ENCODE results near the gene CIB4. TPM values are rescaled to one million over a fixed set of nuclear protein-coding genes. Genes with fewer than 3 reads are reported as not detected.
A peak's percentile ranks its signal among the peaks of the same experiment; 100 is the strongest.

Gene CIB4
- total RNA-seq, 1 experiment from 2014 or later: not detected

DNA sequence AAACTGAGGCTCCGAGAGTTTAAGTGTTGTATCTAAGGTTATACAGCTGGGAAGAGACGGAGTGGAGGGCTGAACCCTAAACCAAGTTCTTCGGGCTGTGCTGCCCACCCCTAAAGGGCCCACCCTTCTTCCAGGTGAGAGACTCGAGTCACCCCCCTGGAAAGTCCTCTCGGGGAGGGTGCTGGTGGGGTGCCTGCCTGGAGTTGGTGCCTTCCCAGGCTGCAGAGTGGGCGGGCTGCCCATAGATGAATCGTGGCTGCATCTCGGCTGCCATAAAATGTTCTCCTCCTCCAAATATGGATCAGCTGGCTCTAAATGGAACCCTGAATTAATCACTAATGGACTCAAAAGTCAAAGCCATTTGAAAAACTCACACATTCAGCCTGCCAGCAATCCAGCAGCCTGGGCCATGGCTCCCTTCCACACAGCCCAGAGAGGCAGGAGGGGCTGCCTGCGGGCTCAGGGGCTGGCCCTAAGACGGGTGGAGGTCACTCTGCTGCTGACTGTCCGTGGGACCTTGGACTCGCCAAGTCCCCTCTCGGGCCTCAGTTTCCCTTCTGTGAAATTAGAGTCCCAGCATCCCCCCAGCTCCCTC, 7.7 kb downstream of the CIB4 start:
- H3K9me3 ChIP-seq: no peaks in the 10 kb centered on the region
- no peak for DNase-seq
- H3K27me3 ChIP-seq: no peaks in the 10 kb centered on the region
- no peaks in the 10 kb centered on the region for H3K36me3 ChIP-seq
- no peak overlapping the region for H3K4me3 ChIP-seq

GRCh38 chr2:26632624-26633185, 8.5 kb downstream of the CIB4 start:
- DNase-seq: no peak
- Histone ChIP-seq H3K9me3 (no peaks in the 10 kb centered on the region), H3K36me3 (no peaks in the 10 kb centered on the region), H3K27me3 (no peaks in the 10 kb centered on the region), H3K4me3 (no peak overlapping the region)

DNA sequence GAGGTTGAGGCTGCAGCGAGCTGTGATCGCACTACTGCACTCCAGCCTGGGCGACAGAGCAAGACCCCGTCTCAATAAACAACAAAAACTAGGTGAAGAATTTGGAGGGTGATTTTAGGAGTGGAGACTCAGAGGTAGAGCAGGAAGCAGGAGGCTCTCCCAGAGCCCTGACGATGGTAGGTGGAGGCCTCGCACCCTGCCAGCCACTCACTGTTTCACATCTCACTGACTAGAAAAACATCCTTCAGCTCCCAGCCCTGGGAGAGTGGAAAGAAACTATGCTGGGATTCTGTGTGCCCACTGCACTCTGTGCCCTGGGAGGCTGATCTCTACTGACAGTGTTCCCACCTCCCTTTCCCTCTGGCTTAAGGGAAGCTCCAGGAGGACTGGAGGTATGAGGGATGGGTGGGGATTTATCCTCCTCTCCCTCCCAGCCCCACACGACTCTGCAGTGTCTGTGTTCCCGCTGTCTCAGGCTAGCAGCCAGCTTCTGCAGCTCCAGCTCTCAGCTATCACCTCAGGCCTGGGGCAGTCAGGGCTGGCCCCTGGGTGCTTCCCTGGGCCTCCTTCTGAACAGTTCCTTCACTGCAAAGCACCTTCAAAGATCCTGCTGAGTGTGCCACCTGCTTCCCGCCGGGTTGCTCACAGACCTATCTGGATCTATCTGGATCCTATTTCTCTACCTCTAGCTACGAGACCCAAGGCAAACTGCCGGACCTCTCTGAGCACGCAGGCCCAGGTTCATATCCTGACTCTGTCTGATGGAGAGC, 9.6 kb downstream of the CIB4 start:
- Histone ChIP-seq H3K4me3 (no peak overlapping the region), H3K27me3 (no peaks in the 10 kb centered on the region), H3K9me3 (no peaks in the 10 kb centered on the region), H3K36me3 (no peaks in the 10 kb centered on the region)
- no peak for DNase-seq

DNA sequence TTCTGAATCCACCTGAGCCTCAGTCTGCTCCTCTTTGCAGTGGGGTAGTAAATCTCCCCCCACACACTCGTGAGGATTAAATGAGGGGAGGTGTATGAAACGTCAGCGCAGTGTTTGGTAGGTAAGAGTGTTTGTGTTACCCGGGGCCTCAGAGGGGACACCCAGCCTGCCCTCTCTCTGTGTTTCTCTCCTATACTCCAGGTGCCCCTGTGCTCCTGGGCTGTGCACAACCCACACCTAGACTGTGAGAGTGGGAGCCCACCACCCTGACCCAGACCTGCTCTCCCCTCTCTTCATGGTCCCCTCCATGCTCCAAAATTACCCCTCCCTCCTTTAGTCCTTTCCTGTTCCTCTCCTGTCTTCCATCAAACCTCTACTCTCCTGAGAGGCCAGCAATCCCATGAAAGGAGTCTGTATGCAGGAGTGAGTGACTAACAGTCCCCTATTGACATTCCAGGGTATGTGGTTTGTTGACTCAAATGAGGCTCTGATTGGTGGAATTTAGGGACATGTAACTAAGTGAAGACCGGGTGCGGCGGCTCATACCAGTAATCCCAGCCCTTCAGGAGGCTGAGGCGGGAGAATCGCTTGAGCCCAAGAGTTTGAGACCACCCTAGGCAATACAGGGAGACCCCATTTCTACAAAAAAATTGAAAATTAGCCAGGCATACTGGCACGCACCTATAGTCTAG, 10.4 kb downstream of the CIB4 start:
- Histone ChIP-seq H3K4me3 (no peak overlapping the region), H3K36me3 (no peaks in the 10 kb centered on the region), H3K27me3 (no peaks in the 10 kb centered on the region), H3K9me3 (no peaks in the 10 kb centered on the region)
- no peak for DNase-seq

- no peaks in the 10 kb centered on the region for H3K27me3 ChIP-seq
- no peak for DNase-seq
These were observed 10.9 kb downstream of the CIB4 start for GRCh38 chr2:26630235-26630634.

DNA sequence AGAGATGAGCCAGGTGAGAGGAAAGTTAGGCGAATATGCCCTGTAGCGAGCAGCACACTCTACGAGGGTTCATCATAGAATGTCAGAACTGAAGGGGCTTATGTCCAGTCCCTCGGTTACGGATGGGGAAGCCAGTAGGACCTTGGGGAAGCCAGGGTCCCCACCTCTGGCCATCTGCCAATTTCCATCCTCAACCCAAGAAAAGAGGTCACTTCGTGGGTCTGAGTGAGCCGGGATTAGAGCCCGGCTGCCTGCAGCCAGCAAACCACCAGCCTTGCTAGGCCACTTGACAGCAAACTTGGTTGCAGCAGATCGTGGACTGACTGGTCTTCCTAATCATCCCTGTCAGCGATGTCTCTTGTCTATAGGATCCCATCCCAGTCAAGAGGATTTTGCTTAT, 11.4 kb downstream of the CIB4 start:
- Histone ChIP-seq H3K36me3 (no peaks in the 10 kb centered on the region), H3K4me3 (no peak overlapping the region), H3K9me3 (no peaks in the 10 kb centered on the region), H3K27me3 (no peaks in the 10 kb centered on the region)
- no peak for DNase-seq

More at GRCh38 chr2:26630235-26630634, 10.9 kb downstream of the CIB4 start:
- Histone ChIP-seq H3K36me3 (no peaks in the 10 kb centered on the region), H3K4me3 (no peak overlapping the region), H3K9me3 (no peaks in the 10 kb centered on the region)

DNA sequence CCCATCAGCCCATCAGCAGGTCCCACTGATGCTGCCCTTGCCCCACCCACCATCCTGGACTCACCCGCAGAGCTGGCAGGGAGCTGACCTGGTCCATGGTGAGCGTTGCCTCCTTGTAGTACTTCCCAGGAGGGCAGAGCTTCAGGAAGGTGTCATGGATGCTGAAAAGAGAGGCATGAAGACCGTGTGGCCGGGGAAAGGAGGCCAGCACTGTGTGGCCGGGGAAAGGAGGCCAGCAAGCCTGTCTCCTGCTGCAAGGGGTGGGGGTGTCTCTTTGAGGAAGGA, 11.9 kb downstream of the CIB4 start:
- DNase-seq: no peak
- Histone ChIP-seq H3K9me3 (no peaks in the 10 kb centered on the region), H3K4me3 (no peak overlapping the region), H3K27me3 (no peaks in the 10 kb centered on the region), H3K36me3 (no peaks in the 10 kb centered on the region)

DNA sequence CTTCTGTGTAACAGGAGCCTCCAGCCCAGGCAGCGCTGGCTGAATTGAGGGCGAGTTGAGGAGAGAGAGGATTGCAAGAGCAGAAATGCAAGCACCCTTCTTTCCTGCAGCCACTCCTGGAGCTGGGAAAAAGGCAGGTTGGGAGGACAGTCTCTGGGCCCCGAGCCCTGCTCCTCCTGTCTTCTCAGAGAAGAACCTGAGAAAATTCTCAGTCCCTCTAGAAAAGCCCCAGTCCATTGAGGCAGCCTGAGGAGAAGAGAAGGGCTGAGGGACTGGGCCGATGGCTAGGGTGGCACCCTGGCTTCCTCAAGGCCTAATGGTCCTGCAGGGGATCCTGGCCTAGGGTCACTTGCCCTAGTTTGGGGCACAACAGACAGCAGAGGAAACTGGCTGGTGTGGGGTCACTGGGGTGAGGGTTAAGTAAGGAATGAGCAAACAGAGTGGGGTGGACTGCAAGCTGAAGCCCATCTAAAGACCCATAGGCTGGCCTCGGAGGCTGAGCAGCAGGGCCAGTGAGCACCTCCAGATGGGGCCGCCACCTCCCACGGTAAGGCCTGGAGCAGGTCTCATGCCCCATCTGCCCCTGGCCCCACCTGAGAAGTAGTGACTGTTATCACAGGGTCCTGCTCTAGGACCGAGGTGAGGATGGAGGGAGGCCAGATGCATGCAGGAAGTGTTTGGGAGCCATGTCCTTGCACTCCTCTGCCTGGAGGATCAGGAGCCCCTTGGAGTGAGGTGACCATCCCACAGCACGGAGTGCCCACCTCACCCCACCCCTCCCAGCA, 12.4 kb downstream of the CIB4 start:
- Histone ChIP-seq H3K27me3 (no peaks in the 10 kb centered on the region), H3K36me3 (no peaks in the 10 kb centered on the region), H3K9me3 (no peaks in the 10 kb centered on the region), H3K4me3 (no peak overlapping the region)
- no peak for DNase-seq

GRCh38 chr2:26627350-26628105, 13.6 kb downstream of the CIB4 start:
- no peaks in the 10 kb centered on the region for H3K36me3 ChIP-seq
- DNase-seq: no peak
- no peaks in the 10 kb centered on the region for H3K27me3 ChIP-seq
- no peak overlapping the region for H3K4me3 ChIP-seq
- H3K9me3 ChIP-seq: no peaks in the 10 kb centered on the region

- Histone ChIP-seq H3K27me3 (no peaks in the 10 kb centered on the region), H3K4me3 (no peak overlapping the region)
- no peak for DNase-seq
These were observed 14.6 kb downstream of the CIB4 start for GRCh38 chr2:26626606-26627005.

GRCh38 chr2:26623541-26624495, 17.3 kb downstream of the CIB4 start:
- Histone ChIP-seq H3K36me3 (no peaks in the 10 kb centered on the region), H3K4me3 (no peak overlapping the region), H3K27me3 (no peaks in the 10 kb centered on the region), H3K9me3 (no peaks in the 10 kb centered on the region)
- no peak for DNase-seq

More at GRCh38 chr2:26626606-26627005, 14.6 kb downstream of the CIB4 start:
- no peaks in the 10 kb centered on the region for H3K9me3 ChIP-seq
- no peaks in the 10 kb centered on the region for H3K36me3 ChIP-seq

DNA sequence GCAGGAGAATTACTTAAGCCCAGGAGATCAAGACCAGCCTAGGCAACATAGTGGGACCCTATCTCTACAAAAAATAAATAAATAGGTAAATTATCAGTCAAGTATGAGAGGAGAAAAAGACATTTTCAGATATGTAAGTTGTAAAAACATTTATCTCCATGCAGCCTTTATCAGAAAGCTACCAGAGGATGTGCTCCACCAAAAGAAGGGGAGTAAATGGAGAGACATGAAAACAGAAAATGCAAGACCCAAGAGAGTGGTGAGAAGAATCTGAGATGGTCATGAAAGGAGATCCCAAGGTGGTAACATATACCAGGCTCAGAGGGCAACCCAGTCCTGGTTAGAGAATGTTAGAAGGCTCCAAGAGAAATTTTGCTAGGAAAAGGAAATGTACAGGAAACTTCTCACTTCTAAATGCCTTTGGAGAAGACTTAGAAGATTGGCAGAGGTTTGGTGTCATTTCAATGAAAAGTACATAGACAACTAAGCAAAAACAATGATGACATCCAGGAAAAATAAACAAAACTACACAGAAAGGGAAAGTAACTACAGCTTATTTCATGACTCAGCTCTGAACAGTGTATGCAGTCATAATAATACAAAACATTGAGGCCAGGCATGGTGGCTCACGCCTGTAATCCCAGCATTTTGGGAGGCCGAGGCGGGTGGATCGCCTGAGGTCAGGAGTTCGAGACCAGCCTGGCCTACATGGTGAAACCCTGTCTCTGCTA, 19.5 kb downstream of the CIB4 start:
- Histone ChIP-seq H3K9me3 (no peaks in the 10 kb centered on the region), H3K27me3 (no peaks in the 10 kb centered on the region), H3K36me3 (no peaks in the 10 kb centered on the region), H3K4me3 (no peak overlapping the region)
- peak; percentile 29 for DNase-seq

- no peak for DNase-seq
- no peak overlapping the region for H3K4me3 ChIP-seq
- H3K9me3 ChIP-seq: no peaks in the 10 kb centered on the region
- H3K36me3 ChIP-seq: no peaks in the 10 kb centered on the region
- no peaks in the 10 kb centered on the region for H3K27me3 ChIP-seq
These were observed 21.0 kb downstream of the CIB4 start for GRCh38 chr2:26620031-26620605.

- Histone ChIP-seq H3K36me3 (no peaks in the 10 kb centered on the region), H3K4me3 (no peak overlapping the region), H3K9me3 (no peaks in the 10 kb centered on the region), H3K27me3 (no peaks in the 10 kb centered on the region)
- DNase-seq: no peak
These were observed 21.6 kb downstream of the CIB4 start for GRCh38 chr2:26619521-26619951.

Data from MG63 (cell line).